Measurements from ENCODE around the gene HPRT1. TPM values are rescaled to one million over a fixed set of nuclear protein-coding genes. Genes with fewer than 3 reads are reported as not detected.
A peak's percentile ranks its signal among the peaks of the same experiment; 100 is the strongest.
"Not testable (repeated sequence)": the region's sequence is repeated elsewhere in the genome, so short reads cannot be mapped to it uniquely, and the experiment has no call there.

The HPRT1 gene
- total RNA-seq, 4 donors from 2014 or later, result 8.5 to 16.1 (median 11.9) TPM

GRCh38 chrX:134460862-134461220, 876 bp downstream of the HPRT1 start:
- Histone ChIP-seq H3K4me3 (peak overlapping the region; percentile 58 to 81 (median 68)), H3K36me3 (no peaks in the 10 kb centered on the region), H3K27ac (peak overlapping the region in 2 of 4 donors; percentile 73 to 85), H3K27me3 (no peaks in the 10 kb centered on the region), H3K9me3 (no peaks in the 10 kb centered on the region), H3K4me1 (peaks cover 0 to 17% (median 4%) of the 10 kb centered on the region in 3 donors)
- no peak for DNase-seq
- TF ChIP-seq POLR2A (IDR thresholded peaks at IDR 0.05) (no peak), CTCF (IDR thresholded peaks at IDR 0.05) (no peak)
- WGBS, 2 donors, result 20 to 30% methylated on average over 1 to 9 of the region's 9 CpGs
- intact Hi-C loops (cut with DNase I), result no loop called here

GRCh38 chrX:134461437-134461836, 1.5 kb downstream of the HPRT1 start:
- intact Hi-C loops (cut with DNase I), result no loop called here
- no peaks in the 10 kb centered on the region for H3K27me3 ChIP-seq
- no peak for DNase-seq
- no peaks in the 10 kb centered on the region for H3K9me3 ChIP-seq
- H3K4me1 ChIP-seq, result peaks cover 0 to 17% (median 4%) of the 10 kb centered on the region in 3 donors
- 54 to 100% methylated on average over 2 to 3 of the region's 3 CpGs for WGBS, 2 donors
- no peaks in the 10 kb centered on the region for H3K36me3 ChIP-seq
- TF ChIP-seq CTCF (IDR thresholded peaks at IDR 0.05) (no peak), POLR2A (IDR thresholded peaks at IDR 0.05) (no peak)
- peak overlapping the region in 1 of 4 donors; percentile 81 for H3K4me3 ChIP-seq
- H3K27ac ChIP-seq, result no peak overlapping the region

- intact Hi-C loops (cut with DNase I), result no loop called here
- no peaks in the 10 kb centered on the region for H3K9me3 ChIP-seq
- 47 to 51% methylated on average over 2 of the region's 2 CpGs for WGBS, 2 donors
- no peak overlapping the region for H3K4me3 ChIP-seq
- TF ChIP-seq CTCF (IDR thresholded peaks at IDR 0.05), result no peak
- no peak for TF ChIP-seq POLR2A (IDR thresholded peaks at IDR 0.05)
- peaks cover 0 to 17% (median 4%) of the 10 kb centered on the region in 3 donors for H3K4me1 ChIP-seq
- H3K36me3 ChIP-seq, result no peaks in the 10 kb centered on the region
- no peak for DNase-seq
- H3K27ac ChIP-seq, result no peak overlapping the region
- H3K27me3 ChIP-seq, result no peaks in the 10 kb centered on the region
These were observed 3.0 kb downstream of the HPRT1 start for GRCh38 chrX:134462927-134463326.

- H3K4me3 ChIP-seq; H3K27ac ChIP-seq; H3K27me3 ChIP-seq; DNase-seq; H3K9me3 ChIP-seq; H3K36me3 ChIP-seq; intact Hi-C loops (cut with DNase I): not testable (repeated sequence)
- H3K4me1 ChIP-seq, result peaks cover 0 to 15% (median 4%) of the 10 kb centered on the region in 3 donors
- 40 to 74% methylated on average over 2 to 4 of the region's 6 CpGs for WGBS, 2 donors
These were observed 4.5 kb downstream of the HPRT1 start for GRCh38 chrX:134464453-134464852.

- WGBS, 2 donors, result 19 to 39% methylated on average over 2 of the region's 2 CpGs
- Histone ChIP-seq H3K27ac (no peak overlapping the region), H3K9me3 (no peaks in the 10 kb centered on the region), H3K27me3 (no peaks in the 10 kb centered on the region), H3K4me3 (no peak overlapping the region), H3K36me3 (no peaks in the 10 kb centered on the region), H3K4me1 (no peaks in the 10 kb centered on the region)
- TF ChIP-seq CTCF (IDR thresholded peaks at IDR 0.05) (no peak), POLR2A (IDR thresholded peaks at IDR 0.05) (no peak)
- intact Hi-C loops (cut with DNase I), result no loop called here
- no peak for DNase-seq
These were observed 9.5 kb downstream of the HPRT1 start for GRCh38 chrX:134469486-134469885.

- DNase-seq, result no peak
- TF ChIP-seq CTCF (IDR thresholded peaks at IDR 0.05) (no peak), POLR2A (IDR thresholded peaks at IDR 0.05) (no peak)
- Histone ChIP-seq H3K4me1 (no peaks in the 10 kb centered on the region), H3K27me3 (no peaks in the 10 kb centered on the region), H3K9me3 (no peaks in the 10 kb centered on the region), H3K4me3 (no peak overlapping the region), H3K27ac (no peak overlapping the region), H3K36me3 (no peaks in the 10 kb centered on the region)
- intact Hi-C loops (cut with DNase I), result no loop called here
- WGBS, 2 donors, result 83 to 100% methylated on average over 1 of the region's 1 CpG
These were observed 10.0 kb downstream of the HPRT1 start for GRCh38 chrX:134470013-134470412.
